NCI-H446 (cell line): Measurements from ENCODE around the gene PLEK.
A peak's percentile ranks its signal among the peaks of the same experiment; 100 is the strongest.
"Not testable (repeated sequence)": the region's sequence is repeated elsewhere in the genome, so short reads cannot be mapped to it uniquely, and the experiment has no call there.

Experiments used
- DNase-seq, 2 experiments: peaks; one replicate each; lab custom pipeline; 2025; lab: John Stamatoyannopoulos, UW

The PLEK gene, protein sequence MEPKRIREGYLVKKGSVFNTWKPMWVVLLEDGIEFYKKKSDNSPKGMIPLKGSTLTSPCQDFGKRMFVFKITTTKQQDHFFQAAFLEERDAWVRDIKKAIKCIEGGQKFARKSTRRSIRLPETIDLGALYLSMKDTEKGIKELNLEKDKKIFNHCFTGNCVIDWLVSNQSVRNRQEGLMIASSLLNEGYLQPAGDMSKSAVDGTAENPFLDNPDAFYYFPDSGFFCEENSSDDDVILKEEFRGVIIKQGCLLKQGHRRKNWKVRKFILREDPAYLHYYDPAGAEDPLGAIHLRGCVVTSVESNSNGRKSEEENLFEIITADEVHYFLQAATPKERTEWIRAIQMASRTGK

DNA sequence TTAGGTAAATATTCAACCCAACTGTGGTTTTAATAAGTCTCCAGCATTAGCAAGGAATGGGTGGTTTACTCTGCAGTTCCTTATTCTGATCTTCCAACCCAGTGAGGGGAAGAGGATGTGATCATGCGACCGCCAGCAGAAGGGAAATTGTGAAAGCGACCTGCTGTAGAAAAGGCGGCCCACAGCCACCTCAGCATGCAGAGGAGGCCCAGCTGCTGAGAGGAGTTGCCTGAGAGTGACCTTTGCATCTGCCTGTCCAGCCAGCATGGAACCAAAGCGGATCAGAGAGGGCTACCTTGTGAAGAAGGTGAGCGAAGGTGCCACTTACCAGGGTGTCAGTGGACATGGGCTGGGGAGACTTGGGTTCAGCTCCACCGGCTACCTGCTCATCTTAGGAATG lies at the start of gene PLEK:
Gene PLEK, plus strand, starts transcription at position 196 of the 400 bp plus-strand sequence. Its CDS starts 70 bp downstream, at position 266.
- no peak for DNase-seq

DNA sequence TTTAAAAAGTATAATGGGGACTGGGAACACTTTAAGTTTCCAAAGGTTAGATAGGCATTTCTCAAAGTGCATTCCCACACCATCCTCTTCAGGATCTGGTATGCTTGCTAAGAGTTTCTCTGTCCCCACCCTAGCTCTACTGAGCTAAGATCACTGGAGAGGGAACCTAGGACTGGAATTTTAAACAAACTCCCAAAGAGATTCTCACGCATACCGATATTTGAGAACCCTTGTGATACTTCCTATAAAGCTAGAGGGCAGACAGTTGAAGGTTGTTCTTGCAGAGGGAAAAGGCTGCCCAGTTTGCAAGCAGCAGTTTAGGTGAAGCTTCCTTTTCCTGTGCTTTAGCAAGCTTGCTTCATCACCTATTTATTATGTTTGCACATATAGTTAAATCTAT lies 49.0 kb upstream of the PLEK start:
- DNase-seq, result no peak

DNA sequence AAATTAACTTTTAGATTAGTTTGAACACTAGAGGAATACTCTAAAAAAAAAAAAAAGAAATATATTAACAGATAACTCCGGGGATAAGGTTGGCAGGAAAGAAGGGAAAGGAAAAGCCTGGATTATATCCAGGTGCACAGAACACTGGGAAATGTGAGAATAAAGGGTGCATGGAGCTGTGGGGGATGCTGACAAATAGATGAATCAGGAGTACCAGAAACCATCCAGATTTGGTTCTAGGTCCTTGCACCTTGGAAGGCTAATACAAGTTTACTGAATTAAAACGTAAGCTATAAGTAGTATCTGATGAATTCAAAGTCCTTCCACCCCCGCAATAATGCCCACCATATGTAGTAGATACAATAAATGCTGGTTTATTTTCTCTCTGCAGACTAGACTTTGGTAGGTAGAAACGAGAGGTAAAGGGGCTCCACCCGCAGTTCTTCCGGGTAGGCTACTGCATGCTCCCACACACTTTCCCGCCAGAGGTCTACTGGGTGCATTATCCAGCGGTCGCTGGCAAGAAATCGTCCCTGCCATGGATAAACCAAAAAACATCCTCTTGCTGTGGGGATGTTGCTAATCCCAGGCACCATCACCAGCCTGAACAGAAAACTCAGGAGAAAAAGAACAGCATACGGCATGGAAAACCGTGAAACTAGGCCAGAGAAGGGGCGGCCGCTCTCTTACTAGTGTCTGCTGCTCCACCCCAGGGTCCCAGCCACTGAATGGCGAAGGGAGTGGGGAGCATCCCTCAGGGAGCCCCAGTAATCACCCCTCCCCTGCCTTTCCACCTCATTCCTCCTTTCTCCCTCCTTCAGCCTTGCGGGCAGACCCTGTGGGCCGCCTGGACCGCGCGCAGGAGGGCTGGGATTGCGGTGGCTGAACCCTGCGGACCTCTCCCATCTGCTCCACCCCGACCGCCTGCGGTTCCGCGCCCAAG lies 46.8 kb upstream of the PLEK start:
- DNase-seq, result no peak

DNA sequence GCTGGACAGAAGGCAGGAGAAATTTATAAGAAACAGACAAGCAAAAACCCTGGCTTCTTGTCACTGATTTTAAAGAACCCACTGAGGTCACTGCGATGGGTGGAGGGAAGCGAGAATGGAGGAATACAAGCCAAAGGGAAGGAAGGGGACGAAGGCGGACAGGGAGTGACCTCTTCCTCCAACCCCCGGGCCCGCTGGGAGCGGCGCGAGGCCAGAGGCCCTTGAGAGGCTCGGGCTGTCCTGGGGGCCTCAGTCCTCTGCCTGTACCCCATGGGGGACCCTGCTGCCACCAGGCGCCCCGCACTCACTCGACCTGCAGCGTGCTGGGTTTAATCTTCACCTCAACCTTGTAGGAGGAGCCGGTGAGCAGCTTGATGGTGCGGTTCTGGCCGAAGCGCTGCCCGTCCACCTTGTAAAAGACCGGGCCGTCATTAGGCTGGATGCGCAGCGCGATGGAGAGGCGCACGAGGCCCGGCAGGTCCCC lies 46.1 kb upstream of the PLEK start:
- DNase-seq, result no peak

DNA sequence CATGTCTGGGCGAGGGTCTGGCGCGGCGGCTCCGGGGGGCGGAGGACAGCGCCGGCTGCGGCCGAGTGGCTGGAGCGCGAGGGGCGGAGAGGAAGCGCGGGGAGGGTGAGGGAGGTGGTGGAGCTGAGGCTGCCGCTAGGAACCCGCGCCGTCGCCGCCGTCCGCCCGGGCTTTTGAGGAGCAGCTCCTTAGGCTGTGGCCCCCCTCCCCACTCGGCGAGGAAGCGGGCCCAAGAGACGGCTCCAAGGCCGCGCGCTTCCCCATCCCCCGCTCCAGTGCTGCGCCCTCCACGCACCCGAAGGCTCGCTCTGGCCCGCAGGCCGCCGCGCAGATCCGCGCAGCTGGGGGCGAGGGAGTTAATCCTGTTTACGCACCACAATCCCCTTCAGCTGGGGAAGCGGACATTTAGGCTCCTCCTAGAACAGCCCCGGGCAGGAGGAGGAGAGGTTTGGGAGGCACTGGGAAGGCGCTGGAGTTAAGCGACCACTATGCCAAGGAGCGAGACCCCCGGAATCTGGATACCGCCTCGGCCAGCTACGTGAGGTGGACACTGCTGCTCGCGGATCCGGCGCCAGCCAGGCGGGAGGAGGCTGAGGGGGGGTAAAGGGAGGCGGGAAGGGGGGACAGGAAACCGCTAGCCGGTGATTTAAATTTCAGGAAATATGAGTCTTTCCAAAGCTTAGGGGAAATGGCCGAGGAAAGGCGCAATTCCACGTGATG lies 45.5 kb upstream of the PLEK start, which contains the start of gene CNRIP1:
Gene CNRIP1, minus strand, starts transcription at position 552 of the 720 bp plus-strand sequence. Its CDS starts 549 bp downstream, at position 3.
- DNase-seq, result peak; percentile 72 to 83

DNA sequence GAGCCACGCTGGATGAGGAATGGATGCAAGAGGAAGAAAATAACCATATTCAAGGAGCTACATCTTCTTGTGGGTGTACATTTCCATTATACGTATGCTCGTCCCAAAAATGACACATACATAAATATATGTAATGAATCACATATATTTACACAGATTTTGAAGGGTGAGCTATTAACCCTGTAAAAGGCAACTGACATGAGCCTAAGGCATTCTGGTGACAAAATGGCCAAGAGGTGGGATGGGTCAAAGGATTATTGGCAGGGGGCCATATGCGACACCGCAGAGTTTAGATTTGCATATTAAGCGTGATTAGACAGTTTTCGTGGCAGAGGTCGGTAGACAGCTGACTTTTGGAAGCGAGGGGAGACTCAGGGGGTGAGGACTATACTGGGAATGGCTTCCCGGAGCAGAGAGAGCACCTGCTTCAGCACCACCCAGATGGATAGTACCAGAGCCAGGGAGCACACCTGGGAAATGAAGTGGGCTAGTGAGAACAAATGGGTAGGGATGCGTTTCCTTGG lies 44.9 kb upstream of the PLEK start:
- DNase-seq, result peak; percentile 66 to 72

DNA sequence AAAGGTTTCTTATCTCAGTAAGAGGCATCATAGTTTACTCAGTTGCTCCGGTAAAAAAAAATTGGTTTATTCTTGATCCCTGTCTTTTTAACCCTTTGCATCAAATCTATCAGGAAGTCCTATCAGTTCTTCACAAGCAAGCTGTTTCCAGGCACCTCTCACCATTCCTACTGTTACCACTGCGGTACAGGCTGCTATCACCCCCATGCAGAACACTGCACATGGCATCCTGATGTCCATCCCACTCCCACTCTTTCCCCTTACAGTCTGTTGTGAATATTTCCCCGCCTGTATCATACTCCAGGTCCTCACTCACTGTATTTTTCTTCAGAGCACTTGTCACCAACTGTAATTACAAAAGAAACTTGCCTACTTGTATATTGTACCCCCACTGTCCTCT lies 40.0 kb upstream of the PLEK start:
- DNase-seq, result no peak

DNA sequence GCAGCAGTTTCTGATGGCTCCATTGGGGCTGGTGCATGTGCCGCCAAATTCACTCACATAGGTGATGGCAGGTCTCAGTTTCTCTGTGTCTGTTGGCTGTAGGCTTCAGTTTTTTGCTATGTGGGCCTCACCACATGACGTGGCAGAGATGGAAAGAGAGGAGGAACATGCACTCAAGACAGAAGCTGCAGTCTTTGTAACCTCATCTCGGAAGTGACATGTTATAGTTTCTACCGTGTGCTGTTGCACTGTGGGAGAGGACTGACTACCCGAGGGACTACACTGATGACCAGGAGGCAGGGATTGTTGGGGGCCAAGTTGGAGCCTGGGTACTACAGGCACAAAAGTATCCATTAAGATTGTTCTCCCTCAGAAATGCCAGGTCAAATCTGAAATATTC lies 36.2 kb upstream of the PLEK start:
- no peak for DNase-seq

DNA sequence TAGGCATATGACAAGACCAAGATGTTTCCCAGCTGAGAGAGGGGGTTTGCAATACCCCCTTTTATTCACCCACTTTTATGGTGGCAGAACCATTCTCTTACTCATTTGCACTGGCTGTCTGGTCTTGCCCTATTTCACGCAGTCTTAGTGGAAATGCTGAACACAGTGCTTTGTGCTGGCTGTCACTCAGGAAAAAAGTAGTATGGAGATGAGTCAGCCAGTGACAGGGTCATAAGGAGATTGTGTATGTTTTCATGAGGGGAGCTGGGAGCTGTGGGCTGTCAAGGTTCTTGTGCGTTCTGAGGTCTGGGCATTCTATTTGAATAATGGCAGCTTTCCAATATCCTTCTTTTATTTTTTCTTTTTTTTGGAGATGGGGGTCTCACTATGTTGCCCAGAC lies 34.4 kb upstream of the PLEK start:
- no peak for DNase-seq

DNA sequence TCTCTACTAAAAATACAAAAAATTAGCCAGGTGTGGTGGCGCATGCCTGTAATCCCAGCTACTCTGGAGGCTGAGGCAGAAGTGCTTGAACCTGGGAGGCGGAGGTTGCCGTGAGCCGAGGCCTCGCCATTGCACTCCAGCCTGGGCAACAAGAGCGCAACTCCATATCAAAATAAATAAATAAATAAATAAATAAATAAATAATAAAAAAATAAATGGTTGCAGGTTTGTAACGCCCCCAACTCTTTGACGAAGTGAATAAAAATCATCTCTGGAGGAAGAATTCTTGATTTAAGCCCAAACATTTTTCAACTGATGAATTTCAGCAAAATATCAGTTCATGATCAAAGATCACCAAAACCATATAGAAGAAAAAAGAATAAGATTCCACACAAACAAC lies 32.1 kb upstream of the PLEK start:
- DNase-seq, result no peak

DNA sequence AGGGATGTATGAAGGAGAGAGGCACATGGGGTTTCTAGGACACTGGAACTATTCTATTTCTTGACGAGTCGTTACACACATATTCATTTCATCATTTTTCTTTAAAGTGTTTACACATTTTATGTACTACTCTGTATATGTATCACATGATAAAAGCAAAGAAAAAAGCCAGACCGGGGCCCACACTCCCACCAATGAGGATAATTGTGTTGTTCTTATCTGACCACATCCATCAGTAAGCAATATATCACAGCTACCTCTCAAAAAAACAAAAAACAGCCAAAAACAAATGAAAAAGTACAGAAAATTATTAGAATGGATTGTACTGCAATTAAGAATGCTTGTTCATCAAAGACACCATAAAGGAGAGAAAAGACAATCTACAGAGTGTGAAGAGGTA lies 31.2 kb upstream of the PLEK start:
- no peak for DNase-seq

DNA sequence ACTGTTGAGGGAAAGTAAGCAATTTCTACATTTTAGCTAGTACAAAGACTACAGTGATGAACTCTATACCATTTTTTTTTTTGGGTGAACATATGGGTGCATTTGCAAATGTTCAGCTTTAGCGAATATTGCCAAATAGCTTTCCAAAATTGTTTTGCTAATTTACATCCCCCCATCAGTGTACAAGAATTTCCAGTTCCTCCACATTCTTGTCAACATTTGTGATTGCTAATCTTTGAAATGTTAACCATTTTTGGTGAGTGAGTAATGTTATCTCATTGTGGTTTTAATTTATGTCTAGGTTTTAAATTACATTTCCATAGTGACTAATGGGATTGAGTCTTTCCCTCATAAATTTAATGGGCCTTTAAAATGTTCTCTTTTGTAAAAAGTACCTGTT lies 28.9 kb upstream of the PLEK start:
- DNase-seq, result no peak

DNA sequence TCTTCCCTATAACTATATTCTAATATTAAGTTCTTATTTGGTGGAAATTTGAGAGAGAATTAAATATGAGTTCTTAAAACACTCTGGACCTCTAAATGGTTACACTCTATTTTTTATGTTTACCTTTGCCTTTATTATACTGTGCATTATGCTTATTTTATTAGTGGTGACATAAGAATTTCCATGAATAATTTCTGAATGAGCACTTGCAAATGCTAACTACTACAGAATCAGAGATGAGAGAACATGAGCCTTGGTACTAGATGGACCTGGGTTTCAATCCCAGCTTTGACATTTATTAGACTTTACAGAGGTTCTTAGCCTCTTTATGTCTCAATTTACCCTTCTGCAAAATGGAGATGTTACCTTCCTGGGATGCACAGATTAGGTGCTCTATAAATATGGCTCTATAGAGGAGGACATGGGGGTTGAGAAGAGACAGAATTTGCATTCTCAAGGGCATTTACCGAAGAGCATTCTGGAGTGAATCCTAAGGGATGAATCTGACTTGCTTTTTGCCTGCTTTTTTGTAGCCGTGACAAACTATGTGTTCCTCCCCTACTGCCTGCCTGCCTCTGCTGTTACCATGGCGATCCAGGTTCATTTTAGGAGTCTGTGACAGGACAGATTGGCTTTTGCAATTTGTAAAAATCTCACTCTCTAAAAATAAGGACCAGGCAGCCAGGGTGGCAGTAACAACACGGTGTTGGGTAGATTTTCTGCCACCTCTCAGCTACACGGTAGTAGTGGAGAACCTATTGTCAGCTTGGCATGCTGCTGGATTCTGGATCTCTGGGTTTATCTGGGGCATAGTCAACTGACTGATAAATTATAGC lies 24.6 kb upstream of the PLEK start:
- DNase-seq, result no peak

DNA sequence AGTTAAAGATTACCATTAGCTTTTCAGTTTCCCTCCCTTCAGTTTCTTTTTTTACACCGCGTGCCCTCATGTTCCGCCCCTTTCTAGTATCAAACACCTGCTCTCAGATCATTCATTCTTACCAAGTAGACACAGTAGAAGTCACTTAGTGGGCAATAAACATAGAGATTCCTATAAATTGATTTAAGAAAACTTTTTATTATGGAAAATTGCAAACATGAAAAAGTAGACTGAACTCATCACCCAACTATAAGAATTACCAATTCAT lies 24.1 kb upstream of the PLEK start:
- no peak for DNase-seq

DNA sequence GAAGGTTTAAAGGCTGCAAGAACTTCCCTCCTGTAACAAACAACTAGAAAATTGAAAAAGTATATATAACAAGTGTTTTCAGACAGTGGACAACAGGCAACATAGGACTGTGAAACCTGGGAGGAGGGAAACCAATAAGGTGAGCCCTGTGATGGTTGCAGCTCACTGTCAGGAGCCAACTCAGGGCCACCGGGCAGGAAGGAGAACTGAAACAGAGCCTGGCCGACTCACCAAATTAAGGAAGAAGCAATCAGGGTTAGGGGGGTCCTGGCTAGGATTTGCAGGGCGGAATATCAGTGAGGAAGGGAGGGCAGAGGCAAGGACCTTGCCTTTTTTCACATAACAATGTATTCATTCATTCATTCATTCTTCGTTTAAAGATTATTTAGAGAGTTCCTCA lies 23.5 kb upstream of the PLEK start:
- no peak for DNase-seq

DNA sequence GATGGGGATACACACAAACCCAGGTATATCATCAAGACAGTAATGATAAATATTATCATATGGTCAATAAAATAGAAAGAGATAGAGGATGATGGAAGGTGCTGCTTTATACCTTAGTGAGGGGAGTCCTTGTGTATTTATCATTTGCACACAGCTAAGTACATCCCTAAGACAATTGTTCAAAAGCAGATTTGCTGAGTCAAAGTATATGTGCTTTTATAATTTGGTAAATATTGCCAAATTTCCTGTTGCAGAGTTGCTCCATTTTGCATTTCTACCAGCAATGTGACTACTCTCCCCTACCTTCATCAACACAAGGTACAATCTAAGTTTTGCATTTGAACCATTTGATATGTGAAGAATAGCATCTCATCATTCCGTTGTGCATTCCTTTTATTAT lies 22.6 kb upstream of the PLEK start:
- no peak for DNase-seq

DNA sequence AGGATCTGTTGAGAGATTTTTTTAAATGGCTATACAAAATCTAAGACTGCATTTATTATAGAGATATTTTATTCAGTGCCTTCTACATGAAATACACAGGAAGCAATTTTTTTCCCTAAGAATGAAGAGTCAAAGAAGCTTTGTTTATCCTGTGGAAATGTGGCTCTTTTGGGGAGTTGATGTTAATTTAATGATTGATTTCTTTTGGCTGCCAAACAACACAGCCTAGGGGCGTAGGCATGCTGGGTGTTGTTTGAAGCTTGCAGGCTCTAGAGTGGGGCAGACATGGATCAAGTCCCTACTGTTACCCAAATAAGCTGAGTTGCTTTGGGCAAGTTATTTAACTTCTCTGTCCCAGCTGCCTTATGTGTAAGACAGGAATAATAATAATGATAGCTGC lies 21.1 kb upstream of the PLEK start:
- DNase-seq, result no peak

DNA sequence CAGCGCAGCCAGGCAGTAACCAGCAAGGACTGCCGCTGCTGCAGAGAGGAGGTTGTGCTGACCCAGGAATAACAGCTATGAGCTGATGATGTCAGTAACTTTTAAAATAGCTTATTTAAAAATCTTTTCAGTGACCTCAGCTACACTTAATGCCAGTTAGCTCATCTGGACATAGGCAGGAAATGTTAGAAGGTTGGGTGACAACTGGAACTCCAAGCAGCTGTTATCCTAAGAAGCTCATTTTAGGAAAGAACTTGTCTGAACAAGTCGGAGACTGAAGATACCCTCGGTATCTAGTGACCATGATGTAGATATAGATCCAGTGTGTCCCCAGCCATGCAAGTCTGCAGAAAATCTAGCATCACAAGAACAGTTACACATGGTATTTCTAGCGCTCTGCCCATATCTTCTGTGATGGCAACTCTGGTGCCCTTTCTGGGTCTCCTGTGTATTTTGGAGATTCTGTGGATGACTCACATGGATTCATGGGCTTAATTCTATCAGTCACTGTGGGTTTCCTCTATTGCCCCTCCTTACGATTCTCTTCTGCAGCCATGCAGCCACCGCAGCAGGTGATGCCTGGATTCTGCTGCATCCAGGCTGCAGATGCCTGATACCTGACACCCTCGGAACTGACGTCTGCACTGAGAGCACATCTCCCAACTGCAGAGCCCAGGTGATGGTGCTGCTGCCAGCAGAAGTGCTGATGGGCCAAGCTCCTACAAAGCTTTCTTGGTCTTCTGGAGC lies 19.8 kb upstream of the PLEK start:
- DNase-seq, result no peak

DNA sequence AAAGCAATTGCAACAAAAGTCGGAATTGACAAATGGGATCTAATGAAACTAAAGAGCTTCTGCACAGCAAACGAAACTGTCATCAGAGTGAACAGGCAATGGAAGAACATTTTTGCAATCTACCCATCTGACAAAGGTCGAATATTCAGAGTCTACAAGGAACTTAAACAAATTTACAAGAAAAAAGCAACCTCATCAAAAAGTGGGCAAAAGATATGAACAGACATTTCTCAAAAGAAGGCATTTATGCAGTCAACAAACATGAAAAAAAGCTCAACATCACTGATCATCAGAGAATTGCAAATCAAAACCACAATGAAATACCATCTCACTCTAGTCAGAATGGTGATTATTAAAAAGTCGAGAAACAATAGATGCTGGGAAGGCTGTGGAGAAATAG lies 16.0 kb upstream of the PLEK start:
- DNase-seq, result not testable (repeated sequence)

DNA sequence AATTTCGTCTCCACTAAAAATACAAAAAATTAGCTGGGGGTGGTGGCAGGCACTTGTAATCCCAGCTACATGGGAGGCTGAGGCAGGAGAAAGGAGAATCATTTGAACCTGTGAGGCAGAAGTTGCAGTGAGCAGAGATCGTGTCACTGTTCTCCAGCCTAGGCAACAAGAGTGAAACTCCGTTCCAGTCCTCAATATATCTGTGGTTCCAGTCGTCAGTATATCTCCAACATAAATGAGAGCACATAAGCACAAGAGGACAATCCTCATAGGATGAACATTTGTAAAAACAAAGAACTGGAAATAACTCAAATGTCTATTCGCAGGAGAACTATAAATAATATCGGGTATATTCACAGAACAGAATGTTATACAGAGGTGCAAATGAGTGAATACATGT lies 13.1 kb upstream of the PLEK start:
- no peak for DNase-seq
